SKM-1 (cell line): Measurements from ENCODE around the gene AMDHD2.

Experiments used
- DNase-seq: peaks from one replicate; lab custom pipeline; 2025; ENCODE audit not compliant: unreplicated experiment; lab: John Stamatoyannopoulos, UW

Gene AMDHD2

DNA sequence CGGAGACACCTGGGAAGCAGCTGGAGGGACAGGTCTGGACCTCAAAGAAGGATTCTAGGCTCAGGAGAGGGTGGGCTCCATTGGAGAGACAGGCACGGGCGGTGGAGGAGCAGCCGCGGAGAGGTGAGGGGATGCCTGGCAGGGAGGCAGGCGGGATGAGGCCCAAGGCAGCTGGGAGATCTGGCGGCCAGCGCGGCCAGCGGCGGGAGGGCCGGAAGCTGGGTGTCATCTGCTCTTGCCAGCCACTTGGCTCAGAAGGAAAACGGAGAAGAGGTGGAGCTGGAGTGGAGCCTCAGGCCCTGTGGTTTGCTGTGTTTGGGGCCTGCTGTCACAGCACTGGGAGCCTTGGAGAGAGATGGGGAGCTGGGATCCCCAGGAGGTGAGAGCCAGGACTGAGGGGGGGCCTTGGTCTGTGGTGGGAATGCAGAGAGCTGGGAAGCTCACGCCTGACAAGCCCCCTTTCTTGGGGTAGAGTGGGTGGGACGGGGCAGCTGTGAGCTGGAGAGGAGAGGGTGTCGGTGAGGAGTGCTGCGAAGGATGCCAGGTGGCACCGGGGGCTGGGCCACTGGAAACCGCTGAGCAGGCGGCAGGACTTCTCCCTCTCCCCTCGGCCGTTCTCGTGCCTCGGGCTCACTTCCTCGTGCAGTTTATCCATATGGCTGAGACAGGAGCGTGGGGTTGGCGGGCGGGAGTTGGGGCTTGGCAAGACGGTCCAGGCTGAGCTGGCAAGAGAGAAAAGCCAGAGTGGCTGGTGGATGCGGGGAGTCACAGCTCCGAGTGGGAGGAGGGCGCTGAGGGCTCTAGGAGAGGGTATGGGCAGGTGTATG, 37.2 kb upstream of the AMDHD2 start:
- no peak for DNase-seq

- no peak for DNase-seq
Observed at GRCh38 chr16:2483939-2484897, 36.0 kb upstream of the AMDHD2 start.

DNA sequence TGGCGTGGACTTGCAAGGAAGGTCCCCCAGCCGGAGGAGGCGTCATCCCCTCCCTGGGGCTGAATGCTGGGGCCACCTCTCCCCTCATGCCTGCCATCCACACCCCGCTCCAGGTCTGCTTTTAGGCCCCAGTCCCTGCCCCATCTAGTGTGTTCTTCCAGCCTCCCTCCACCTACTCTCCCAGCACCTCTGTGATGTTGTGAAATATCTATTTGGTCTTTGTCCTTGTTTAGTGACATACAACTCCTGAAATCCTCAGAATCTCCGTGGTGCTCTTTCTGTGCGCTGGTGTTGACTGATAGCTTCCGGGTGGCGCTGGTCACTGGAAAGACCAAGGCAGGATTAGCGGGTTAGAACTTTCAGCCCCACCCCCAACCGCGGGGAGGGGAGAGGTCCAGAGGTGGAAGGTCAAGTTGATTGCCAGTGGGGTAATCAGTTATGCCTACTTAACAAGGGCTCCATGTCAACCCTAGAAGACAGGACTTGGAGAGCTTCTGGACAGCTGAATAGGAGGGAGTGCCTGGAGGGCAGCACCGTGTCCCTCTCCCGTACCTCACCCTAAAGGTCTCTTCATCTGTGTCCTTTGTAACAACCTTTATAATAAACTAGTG, 35.2 kb upstream of the AMDHD2 start:
- DNase-seq: no peak

- no peak for DNase-seq
Observed at GRCh38 chr16:2485811-2486507, 34.2 kb upstream of the AMDHD2 start.

DNA sequence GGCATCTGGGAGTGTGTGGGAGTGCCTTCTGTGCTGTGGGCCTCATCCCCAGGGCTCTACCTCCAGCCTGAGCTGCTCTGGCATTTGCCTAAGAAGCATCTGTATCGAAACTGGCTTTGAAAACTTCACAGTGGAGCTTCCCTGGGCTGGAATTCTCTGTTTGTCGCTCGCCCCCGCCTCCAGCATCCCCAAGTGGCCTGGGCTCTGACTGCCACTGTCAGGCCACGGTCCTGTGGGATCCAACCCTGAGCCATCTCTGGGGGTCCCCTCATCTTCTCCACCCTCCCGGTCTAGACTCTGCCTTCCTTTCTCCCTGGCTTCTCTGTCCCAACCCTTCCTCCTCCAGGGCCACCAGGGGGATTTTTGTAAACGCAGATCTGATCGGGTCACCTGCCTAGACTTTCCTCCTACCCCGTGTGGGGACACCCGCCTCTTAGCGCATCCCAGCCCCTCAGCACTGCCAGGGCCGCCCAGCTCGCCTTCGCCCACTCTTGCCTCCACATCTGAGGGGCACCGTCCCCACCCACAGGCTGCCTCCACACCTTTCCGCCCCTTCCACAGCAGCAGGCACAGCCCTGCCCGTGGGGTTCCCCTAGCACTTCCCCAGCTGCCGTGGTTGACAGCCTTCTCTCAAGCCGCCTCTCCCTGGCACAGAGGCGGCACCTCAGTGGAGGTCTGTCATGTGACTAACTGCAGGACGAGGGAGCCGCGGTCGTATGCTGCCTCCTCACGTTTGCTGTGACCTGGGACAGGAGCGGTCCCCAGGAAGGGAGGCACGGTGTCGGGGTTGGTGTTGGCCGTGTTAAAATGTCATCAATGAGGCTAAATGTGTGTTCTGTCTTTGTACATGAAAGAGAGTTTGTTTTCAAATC, 33.3 kb upstream of the AMDHD2 start:
- no peak for DNase-seq

DNA sequence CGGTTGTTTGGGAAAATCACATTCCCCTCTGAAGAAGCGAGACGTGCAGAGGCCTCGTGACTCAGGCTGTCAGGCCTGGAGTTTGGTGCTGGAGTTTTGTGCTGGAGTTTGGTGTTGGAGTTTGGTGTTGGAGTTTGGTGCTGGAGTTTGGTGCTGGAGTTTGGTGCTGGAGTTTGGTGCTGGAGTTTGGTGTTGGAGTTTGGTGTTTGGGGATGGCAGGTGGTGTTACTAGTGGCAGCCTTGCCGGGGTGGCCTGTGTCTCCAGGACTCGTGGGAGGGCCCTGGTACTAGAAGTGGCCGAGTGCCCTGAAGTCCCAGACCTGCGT, 32.7 kb upstream of the AMDHD2 start:
- DNase-seq: no peak

DNA sequence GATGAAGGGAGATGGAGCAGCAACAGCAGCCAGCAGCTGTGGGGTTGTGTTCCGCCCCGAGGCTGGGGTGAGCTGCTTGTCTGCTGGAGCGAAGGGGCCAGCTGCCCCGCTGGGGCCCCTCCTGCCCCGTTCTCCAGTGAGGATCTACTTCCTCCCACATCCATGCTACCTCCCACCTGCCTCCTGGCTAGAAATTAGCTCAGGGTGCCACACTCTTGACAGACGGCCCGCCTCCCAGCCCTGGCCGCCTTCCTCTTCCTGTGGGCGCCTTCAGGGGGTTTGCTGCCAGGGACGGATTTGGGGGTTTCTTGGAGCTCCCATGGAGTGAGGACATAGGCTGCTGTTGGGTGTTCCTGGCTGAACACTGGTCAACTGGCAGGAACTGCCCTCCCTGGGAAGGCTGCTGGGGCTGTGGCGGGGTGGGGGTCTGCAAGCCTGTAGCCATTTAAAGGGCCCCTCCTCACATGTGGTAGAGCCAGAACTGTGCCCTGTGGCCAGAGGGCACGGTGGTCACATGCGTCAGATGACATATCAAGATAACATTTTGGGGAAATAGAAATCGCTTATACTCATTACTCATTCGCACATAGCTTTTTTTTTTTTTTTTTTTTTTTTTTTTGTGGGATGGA, 32.2 kb upstream of the AMDHD2 start:
- DNase-seq: no peak

- DNase-seq: no peak
Observed at GRCh38 chr16:2489581-2489980, 30.6 kb upstream of the AMDHD2 start.

DNA sequence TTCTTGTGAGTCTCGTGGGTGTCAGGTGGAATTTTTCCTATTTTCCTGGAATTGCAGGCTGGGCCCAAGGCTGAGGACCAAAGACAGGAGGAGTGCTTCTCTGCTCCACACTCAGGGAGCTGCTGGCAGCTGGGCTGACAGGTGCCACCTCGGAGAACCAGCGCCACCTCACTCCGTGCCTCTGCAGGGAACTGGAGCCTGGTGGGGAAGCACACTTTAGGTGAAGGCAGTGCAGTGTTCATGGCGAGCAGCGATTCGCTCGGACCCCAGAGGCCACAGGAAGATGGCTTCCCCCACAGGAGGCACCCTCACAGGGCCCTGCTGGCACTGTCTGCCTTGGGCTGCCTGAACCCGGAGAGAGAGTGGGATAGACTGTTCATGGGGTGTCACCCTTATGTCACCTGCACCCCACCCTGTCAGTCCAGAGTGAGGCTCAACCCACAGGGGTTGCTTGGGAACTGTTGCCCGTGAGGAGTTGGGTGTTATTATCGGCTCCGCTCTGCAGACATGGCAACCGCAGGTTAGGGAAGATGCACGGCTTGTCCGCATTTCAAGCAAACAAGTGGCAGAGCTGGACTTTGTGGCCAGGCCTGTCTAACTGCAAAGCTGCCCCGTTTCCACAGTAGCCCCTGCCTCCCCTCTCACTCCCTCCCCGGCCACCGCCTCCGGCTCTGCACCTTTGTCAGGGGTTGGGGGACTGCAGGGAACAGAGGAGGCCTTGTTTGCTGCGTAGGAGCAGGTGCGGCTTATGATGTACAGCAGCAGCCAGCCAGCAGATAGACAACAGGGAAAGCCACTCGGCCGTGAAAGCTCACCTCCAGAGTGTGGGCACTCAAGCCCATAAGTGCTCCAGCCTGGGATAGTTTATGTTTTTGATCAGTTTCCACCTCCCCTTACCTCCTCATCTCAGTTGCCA, 29.7 kb upstream of the AMDHD2 start:
- no peak for DNase-seq

- no peak for DNase-seq
Observed at GRCh38 chr16:2492292-2492691, 27.9 kb upstream of the AMDHD2 start.

DNA sequence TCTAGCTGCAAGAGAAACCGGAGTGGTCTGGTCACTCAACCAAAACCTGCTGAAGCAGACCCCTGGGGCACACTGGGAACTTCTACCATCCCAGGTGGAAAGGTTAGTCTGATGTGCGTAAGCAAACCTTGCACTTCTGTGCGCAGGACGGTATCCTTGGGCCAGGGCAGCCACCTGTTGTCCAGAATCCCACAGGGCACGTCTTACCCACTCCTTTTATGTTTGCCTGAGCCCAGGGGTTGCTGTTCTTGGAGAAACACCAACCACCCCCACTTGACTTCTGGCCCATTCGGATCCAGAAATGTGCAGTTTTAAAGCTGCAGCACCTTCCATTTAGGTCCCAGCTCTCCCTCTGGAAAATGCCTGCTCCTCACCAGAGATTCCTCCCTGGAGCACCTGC, 26.6 kb upstream of the AMDHD2 start:
- DNase-seq: no peak

DNA sequence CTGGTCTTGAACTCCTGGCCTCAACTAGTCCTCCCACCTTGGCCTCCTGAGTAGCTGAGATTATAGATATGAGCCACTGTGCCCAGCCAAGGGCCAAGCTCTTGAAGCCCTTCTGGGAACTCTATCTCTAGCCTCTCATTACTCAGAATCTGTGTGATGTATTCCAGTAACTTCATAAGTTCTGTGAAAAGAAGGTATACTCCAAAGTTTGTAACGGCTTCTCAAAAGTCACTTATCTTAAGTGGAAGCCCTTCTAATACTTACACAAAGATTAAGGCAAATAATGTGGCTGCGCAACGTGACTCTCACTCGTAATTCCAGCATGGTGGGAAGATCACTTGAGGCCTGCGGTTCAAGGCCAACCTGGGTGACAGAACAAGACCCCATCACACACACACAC, 25.6 kb upstream of the AMDHD2 start:
- no peak for DNase-seq

- DNase-seq: no peak
Observed at GRCh38 chr16:2495041-2495440, 25.1 kb upstream of the AMDHD2 start.

GRCh38 chr16:2496223-2497115, 23.7 kb upstream of the AMDHD2 start:
- no peak for DNase-seq

GRCh38 chr16:2497116-2497630, 23.0 kb upstream of the AMDHD2 start:
- no peak for DNase-seq

DNA sequence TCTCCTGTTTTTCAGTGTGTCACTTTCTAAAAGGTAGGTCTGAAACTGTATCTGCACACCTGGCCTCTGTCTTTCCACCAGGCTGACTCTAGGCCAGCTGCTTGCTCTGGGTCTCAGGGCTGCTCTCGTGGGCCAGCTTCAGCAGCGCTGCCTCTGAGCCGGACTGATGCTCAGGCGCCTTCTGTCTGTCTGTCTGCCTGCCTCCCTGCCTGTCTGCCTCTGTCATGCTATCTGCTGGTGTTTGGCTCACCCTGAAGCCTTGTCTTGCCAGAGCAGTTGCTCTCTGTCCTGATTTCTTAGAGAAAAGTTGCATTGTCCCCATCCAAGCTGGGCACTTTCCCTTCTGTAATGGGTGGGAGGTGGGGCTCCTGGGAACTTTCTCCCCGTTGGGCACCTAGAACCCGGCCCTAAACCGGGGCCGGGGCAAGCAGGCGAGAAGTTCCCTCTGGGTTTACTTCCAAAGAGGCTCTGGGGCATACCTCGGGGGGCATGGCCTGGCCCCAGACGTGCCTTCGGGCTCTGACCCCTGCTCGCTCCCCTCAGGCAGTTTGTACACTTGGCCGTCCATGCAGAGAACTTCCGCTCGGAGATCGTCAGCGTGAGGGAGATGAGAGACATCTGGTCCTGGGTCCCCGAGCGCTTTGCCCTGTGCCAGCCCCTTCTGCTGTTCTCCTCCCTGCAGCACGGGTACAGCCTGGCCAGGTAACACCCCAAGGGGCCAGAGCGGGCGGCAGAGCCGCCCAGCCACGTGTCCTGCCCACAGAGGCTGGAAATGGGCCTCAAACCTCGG, 22.3 kb upstream of the AMDHD2 start:
- no peak for DNase-seq
